Mucosa of stomach (tissue), 1 donor: ENCODE measurements around the gene CORO2A.
A peak's percentile ranks its signal among the peaks of the same experiment; 100 is the strongest.
"Not testable (repeated sequence)": the region's sequence is repeated elsewhere in the genome, so short reads cannot be mapped to it uniquely, and the experiment has no call there.

ENCODE experiments used
- H3K27me3 ChIP-seq: one replicate; pipeline ENCODE4 v1.7.0; 2013; ENCODE audit warnings: mild to moderate bottlenecking, low read length; ENCODE audit not compliant: control insufficient read depth, insufficient read depth
- H3K36me3 ChIP-seq: one replicate; pipeline ENCODE4 v1.7.0; 2013; ENCODE audit warnings: low read length; ENCODE audit not compliant: control insufficient read depth, insufficient read depth
- H3K4me1 ChIP-seq: one replicate; pipeline ENCODE4 v1.7.0; 2013; ENCODE audit warnings: mild to moderate bottlenecking, low read length; ENCODE audit not compliant: control insufficient read depth, insufficient read depth
- H3K4me3 ChIP-seq: one replicate; pipeline ENCODE4 v1.7.0; 2013; ENCODE audit warnings: low read length
- H3K9ac ChIP-seq: one replicate; pipeline ENCODE4 v1.7.0; 2013; ENCODE audit warnings: mild to moderate bottlenecking, low read length, moderate library complexity
- H3K9me3 ChIP-seq: one replicate; pipeline ENCODE4 v1.7.0; 2013; ENCODE audit warnings: mild to moderate bottlenecking, low read length, moderate library complexity; ENCODE audit not compliant: control insufficient read depth
- donor health status: Pancreatic carcinoma.

CORO2A gene

DNA sequence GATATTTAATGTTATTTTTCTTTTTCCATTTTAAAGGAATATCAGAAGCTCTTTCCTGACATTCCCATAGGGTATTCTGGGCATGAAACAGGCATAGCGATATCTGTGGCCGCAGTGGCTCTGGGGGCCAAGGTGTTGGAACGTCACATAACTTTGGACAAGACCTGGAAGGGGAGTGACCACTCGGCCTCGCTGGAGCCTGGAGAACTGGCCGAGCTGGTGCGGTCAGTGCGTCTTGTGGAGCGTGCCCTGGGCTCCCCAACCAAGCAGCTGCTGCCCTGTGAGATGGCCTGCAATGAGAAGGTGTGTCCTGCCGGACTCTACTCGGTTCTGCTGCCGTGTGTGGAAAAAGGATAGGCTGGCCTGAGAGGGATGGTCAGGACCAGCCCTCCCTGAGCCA lies 111.7 kb downstream of the CORO2A start:
- Histone ChIP-seq H3K4me3 (no peak overlapping the region), H3K9me3 (no peaks in the 10 kb centered on the region), H3K36me3 (peaks cover 10% of the 10 kb centered on the region), H3K27me3 (no peaks in the 10 kb centered on the region), H3K9ac (no peak overlapping the region), H3K4me1 (peaks cover 31% of the 10 kb centered on the region)

DNA sequence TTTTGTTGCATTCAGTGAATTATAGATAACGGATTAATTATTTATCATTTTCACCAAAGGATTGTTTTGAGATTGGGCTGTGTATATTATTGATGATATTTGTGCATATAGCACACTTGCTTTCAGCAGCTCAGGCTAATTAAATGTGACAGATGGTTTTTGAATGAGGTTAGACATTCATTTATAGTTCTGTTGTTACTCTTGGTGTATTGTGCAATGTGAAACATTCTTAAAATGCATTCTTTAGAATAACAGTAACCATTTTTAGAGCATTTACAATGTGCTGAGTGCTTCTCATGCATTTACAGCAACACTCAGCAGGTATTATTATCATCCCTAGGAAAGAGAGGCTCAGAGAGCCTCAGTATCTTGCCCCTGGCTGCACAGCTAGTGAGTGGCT lies 112.1 kb downstream of the CORO2A start:
- peaks cover 10% of the 10 kb centered on the region for H3K36me3 ChIP-seq
- H3K4me1 ChIP-seq, result peaks cover 35% of the 10 kb centered on the region
- H3K27me3 ChIP-seq, result no peaks in the 10 kb centered on the region
- no peak overlapping the region for H3K4me3 ChIP-seq
- H3K9ac ChIP-seq, result no peak overlapping the region
- H3K9me3 ChIP-seq, result no peaks in the 10 kb centered on the region

DNA sequence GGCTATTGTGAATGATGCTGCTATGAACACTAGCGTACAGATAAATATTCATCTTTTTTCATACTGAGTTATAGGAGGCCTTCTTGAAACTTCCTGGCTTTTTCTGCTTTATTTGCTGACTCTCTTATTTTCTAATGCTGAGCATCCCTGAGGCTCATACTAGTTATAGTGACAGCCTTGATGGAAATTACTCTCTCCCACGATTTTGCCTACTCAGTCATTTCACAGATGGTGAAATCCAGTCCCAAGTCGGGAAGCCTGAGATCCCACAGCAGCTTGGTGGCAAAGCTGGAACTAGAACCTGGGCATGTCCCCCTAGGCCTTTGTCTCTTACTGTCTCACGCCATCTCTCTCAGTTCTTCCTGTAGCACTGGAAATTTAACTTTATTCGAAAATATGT lies 113.5 kb downstream of the CORO2A start:
- Histone ChIP-seq H3K4me3 (no peak overlapping the region), H3K36me3 (peaks cover 10% of the 10 kb centered on the region), H3K4me1 (peaks cover 49% of the 10 kb centered on the region), H3K27me3 (no peaks in the 10 kb centered on the region), H3K9me3 (no peaks in the 10 kb centered on the region), H3K9ac (no peak overlapping the region)

DNA sequence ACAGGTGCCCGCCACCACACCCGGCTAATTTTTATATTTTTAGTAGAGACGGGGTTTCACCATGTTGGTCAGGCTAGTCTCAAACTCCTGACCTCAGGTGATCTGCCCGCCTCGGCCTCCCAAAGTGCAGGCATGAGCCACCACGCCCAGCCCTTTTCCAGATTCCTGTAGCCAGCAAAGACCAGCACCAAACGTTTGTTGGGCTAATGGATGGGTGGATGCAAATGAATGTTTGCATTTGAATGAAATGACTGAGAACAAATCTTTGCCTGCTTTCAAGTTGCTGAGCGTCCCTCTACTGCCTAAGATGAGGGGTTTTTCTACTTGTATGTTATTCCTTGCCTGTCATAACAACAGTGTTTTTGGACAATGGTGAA lies 115.9 kb downstream of the CORO2A start:
- Histone ChIP-seq H3K36me3 (peaks cover 10% of the 10 kb centered on the region), H3K4me1 (peaks cover 55% of the 10 kb centered on the region)
- not testable (repeated sequence) for H3K27me3 ChIP-seq, H3K9ac ChIP-seq, H3K9me3 ChIP-seq, H3K4me3 ChIP-seq

DNA sequence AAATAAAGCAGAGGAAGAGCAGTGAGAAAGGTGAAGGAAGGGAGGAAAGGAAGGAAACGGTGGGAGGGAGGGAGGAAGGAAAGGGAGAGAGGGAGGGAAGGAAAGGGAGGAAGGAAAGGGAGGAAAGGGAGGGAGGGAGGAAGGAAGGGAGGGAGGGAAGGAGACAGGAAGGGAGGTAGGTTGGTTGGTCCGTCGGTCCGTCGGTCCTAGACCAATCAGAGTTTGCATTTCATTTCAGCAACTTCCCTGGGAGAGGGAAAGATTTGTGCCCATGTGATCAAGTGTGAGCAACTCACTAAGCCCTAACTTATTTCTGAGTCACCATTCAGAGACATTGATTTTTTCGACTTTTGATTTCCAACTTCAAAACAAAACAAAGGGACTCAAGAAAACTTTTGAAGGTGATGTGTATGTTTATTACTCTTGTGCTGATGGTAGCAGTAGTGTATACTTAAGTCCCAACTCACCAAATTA lies 117.1 kb downstream of the CORO2A start:
- H3K9me3 ChIP-seq, result no peaks in the 10 kb centered on the region
- H3K4me3 ChIP-seq, result no peak overlapping the region
- H3K9ac ChIP-seq, result no peak overlapping the region
- no peaks in the 10 kb centered on the region for H3K27me3 ChIP-seq
- no peaks in the 10 kb centered on the region for H3K36me3 ChIP-seq
- peaks cover 53% of the 10 kb centered on the region for H3K4me1 ChIP-seq

DNA sequence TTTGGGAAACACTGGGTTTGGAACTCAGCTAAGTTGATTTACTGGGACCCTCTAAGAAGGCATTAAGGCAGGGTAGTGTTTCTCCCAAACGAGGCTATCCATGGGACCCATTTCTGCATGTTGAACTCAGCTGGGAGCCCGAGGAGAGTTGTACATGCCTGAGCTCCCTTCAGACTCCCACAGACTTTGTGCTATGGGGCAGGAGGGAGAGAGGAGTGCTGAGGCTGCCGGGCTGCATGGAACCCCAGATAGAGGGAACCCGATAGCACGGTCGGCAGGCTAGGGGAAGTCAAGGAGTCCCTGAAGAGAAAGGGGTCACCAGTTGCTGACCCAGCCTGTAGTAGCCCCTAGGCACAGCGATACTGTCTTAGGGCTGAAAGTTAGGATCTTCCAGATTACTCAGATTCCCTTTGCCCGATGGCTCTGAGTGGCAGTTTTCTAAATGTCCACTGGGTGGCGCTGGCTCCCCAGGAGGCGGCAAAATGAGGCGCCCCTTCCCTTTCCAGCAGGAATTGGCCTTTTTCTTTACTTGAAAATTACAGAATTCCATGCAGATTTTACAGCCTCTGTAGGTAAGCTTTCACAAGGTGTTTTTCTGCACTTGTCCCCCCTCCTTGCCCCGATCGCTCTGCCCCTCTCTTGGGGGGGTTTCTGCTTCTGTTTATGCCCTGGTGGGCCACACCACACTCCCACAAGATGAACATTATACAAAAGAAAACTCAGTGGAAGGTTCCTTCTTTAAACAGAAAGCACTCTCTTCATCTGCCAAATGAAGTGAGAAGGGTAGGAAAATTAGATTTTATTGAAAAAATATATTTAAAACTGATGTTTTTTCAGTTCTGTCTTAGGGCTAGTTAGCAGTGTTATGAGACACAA lies 118.1 kb downstream of the CORO2A start:
- Histone ChIP-seq H3K4me3 (no peak overlapping the region), H3K27me3 (no peaks in the 10 kb centered on the region), H3K9me3 (no peaks in the 10 kb centered on the region), H3K36me3 (no peaks in the 10 kb centered on the region), H3K4me1 (peaks cover 53% of the 10 kb centered on the region), H3K9ac (peak overlapping the region; percentile 71)

DNA sequence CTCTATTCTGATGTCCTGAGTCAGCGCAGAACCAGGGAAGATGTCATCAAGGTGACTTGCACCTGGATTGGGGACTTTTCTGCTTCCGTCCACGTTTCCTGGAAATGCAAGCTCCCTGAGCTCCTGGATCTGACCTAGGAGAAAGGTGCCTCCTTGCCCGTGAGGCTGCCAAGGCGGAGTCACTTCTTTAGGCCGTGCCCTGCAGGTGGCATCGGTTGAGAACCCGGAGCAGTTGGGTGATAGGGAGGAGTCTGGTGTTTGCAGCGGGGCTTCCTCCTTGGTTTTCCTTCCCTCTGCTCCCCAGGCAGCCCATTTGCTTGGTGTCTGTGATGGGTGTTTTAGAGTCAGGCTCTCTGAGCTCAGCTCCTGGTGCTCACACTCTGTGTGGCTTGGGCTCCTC lies 120.7 kb downstream of the CORO2A start:
- Histone ChIP-seq H3K27me3 (no peaks in the 10 kb centered on the region), H3K4me3 (no peak overlapping the region), H3K36me3 (no peaks in the 10 kb centered on the region), H3K4me1 (peaks cover 58% of the 10 kb centered on the region), H3K9ac (peak overlapping the region; percentile 78), H3K9me3 (no peaks in the 10 kb centered on the region)
